Neural cell (in vitro differentiated cells): ENCODE data around the gene MAPK14.

ENCODE experiments used
- POLR2AphosphoS5 ChIP-seq: IDR thresholded peaks from 2 replicates; pipeline ENCODE4 v1.6.1; 2012
- TF ChIP-seq, protein P1 (sequence below): fragments of 450-650 bp; IDR thresholded peaks from 2 replicates; pipeline ENCODE4 v1.5.1; 2014; ENCODE audit warnings: antibody characterized with exemption, mild to moderate bottlenecking, moderate library complexity; ENCODE audit not compliant: poor library complexity, severe bottlenecking

DNA sequence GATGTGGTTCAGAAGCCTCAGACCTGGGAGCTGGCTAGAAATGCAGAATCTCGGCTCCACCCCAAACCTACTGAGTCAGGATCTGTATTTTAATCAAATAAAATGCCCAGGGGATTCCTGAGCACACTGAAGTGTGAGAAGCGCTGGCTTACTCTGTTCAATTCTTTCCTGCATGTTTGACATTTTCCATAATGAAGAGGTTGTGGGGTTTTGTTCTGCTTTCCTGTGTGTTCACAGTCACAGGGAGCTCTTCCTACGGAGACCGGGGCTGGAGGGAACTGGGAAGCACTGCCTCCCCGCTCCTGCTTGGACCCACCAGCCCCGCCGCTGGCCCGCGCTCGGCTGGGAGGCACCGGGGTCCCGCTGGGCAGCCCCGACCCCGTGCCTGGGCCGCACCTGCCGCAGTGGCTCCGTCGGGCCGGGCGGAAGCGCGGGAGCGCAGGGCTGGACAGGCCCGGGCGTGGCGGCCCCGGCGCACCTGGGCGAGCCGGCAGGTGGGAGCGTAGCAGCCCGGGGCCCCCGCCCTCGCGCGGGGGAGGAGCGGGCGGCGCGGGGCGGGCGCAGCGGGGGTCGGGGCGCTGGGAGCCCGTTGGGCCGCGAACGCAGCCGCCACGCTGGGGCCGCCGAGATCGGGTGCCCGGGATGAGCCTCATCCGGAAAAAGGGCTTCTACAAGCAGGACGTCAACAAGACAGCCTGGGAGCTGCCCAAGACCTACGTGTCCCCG lies 102.5 kb downstream of the MAPK14 start, which contains the start of gene MAPK13:
- TF ChIP-seq POLR2AphosphoS5: no peak
- TF ChIP-seq, protein P1, sequence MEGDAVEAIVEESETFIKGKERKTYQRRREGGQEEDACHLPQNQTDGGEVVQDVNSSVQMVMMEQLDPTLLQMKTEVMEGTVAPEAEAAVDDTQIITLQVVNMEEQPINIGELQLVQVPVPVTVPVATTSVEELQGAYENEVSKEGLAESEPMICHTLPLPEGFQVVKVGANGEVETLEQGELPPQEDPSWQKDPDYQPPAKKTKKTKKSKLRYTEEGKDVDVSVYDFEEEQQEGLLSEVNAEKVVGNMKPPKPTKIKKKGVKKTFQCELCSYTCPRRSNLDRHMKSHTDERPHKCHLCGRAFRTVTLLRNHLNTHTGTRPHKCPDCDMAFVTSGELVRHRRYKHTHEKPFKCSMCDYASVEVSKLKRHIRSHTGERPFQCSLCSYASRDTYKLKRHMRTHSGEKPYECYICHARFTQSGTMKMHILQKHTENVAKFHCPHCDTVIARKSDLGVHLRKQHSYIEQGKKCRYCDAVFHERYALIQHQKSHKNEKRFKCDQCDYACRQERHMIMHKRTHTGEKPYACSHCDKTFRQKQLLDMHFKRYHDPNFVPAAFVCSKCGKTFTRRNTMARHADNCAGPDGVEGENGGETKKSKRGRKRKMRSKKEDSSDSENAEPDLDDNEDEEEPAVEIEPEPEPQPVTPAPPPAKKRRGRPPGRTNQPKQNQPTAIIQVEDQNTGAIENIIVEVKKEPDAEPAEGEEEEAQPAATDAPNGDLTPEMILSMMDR: no peak
